ENCODE data around the gene LRRN4. TPM values are rescaled to one million over a fixed set of nuclear protein-coding genes. Genes with fewer than 3 reads are reported as not detected.

The LRRN4 gene
- total RNA-seq, 6 experiments from 2014 or later: 0.09 to 0.10 TPM; not detected in 4

- no peaks in the 10 kb centered on the region for H3K9me3 Mint-ChIP-seq
- TF ChIP-seq, protein P1, sequence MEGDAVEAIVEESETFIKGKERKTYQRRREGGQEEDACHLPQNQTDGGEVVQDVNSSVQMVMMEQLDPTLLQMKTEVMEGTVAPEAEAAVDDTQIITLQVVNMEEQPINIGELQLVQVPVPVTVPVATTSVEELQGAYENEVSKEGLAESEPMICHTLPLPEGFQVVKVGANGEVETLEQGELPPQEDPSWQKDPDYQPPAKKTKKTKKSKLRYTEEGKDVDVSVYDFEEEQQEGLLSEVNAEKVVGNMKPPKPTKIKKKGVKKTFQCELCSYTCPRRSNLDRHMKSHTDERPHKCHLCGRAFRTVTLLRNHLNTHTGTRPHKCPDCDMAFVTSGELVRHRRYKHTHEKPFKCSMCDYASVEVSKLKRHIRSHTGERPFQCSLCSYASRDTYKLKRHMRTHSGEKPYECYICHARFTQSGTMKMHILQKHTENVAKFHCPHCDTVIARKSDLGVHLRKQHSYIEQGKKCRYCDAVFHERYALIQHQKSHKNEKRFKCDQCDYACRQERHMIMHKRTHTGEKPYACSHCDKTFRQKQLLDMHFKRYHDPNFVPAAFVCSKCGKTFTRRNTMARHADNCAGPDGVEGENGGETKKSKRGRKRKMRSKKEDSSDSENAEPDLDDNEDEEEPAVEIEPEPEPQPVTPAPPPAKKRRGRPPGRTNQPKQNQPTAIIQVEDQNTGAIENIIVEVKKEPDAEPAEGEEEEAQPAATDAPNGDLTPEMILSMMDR (IDR thresholded peaks at IDR 0.05): no peak
Measured at GRCh38 chr20:6070829-6071695, 17.2 kb upstream of the LRRN4 start.

DNA sequence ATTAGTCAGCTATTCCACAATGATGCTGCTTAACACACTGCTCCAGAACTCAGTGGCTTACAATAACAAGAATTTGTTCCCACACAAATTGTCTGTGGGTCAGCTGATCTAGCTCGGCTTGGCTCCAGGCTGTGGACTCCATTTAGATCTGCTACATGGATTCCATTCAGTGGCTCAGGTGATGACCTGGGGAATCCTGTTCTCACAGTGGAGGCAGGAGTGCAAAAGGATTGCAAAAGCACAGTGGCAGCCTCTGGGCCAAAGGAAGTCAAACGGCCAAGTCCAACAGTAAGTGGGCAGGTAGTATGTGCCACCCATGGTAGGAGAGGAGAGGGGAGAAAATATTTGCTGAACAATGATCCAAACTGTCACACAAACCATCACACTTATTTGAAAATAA is 15.8 kb upstream of the LRRN4 start:
- peaks cover 5% of the 10 kb centered on the region; the same call in 1 of the 2 replicates for H3K36me3 Mint-ChIP-seq (ENCODE audit: low read depth)
- peaks cover 6% of the 10 kb centered on the region for H3K27me3 Mint-ChIP-seq (ENCODE audit: insufficient read depth)
- TF ChIP-seq, protein P1 (IDR thresholded peaks at IDR 0.05): no peak
- H3K4me1 Mint-ChIP-seq (ENCODE audit: low read depth): 0 out of 2 replicates have a peak, but pooled peaks cover 5% of the 10 kb centered on the region
- H3K27ac Mint-ChIP-seq: no peak overlapping the region
- no peak overlapping the region for H3K4me3 Mint-ChIP-seq
- DNase-seq: no peak
- H3K9me3 Mint-ChIP-seq: no peaks in the 10 kb centered on the region

More at GRCh38 chr20:6070829-6071695, 17.2 kb upstream of the LRRN4 start:
- no peak for DNase-seq
- H3K27ac Mint-ChIP-seq: no peak overlapping the region
- no peak overlapping the region for H3K4me3 Mint-ChIP-seq
- peaks cover 5% of the 10 kb centered on the region; the same call in 1 of the 2 replicates for H3K36me3 Mint-ChIP-seq (ENCODE audit: low read depth)
- peaks cover 5% of the 10 kb centered on the region for H3K27me3 Mint-ChIP-seq (ENCODE audit: insufficient read depth)
- H3K4me1 Mint-ChIP-seq (ENCODE audit: low read depth): 0 out of 2 replicates have a peak, but pooled peaks cover 5% of the 10 kb centered on the region

DNA sequence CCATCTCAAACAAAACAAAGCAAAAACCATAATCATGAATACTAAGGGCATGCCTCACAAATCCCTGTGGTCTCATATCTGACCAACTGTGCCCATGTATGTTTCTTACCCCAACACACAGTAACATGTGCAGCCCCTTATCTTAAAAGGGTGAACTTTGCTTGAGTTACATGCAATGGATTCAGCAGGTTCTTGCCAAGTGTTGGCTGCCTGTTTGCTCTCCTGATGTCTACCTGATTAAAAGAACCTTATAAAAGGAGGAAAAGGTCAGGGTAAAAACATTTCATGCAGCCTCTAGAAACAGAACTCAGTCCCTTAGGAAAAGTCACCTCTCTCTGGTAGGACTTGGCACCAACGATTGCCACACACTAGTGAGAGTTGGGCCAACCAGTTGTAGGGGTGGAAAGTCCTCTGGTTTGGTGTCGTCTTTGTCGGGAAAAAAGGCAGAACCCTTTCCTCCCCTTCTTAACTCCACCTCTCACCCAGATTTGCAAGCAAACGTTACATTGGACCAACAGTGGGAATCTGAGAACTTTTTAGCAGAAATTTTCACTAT is 14.0 kb upstream of the LRRN4 start:
- TF ChIP-seq, protein P1 (IDR thresholded peaks at IDR 0.05): no peak
- no peak for DNase-seq
- Mint-ChIP-seq H3K27me3 (ENCODE audit: insufficient read depth) (peaks cover 5% of the 10 kb centered on the region), H3K4me3 (no peak overlapping the region), H3K36me3 (ENCODE audit: low read depth) (no peaks in the 10 kb centered on the region), H3K4me1 (ENCODE audit: low read depth) (no peaks in the 10 kb centered on the region), H3K27ac (no peak overlapping the region), H3K9me3 (no peaks in the 10 kb centered on the region)

DNA sequence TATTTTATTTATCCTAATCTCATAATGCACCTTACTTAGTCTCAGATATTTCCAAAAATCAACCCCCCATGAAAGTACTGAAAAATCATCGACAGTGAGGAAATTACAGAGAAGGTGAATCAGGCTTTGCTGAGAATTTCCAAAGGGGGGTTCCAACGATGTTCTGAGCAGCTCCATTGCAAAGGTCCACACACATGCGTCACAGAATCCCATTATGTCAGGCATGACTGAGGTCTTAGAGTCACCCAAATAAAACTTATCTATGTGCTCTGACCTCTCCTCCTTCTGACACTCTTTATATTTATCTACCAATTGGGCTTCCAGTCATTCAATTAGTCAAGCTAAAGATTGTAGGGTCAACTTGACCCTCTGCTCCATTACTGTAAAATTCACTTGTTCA is 12.7 kb upstream of the LRRN4 start:
- Mint-ChIP-seq H3K4me3 (no peak overlapping the region), H3K4me1 (ENCODE audit: low read depth) (no peaks in the 10 kb centered on the region), H3K36me3 (ENCODE audit: low read depth) (no peaks in the 10 kb centered on the region), H3K27me3 (ENCODE audit: insufficient read depth) (peaks cover 7% of the 10 kb centered on the region), H3K9me3 (no peaks in the 10 kb centered on the region), H3K27ac (no peak overlapping the region)
- TF ChIP-seq, protein P1 (IDR thresholded peaks at IDR 0.05): no peak
- DNase-seq: no peak

GRCh38 chr20:6061544-6061943 is 7.7 kb upstream of the LRRN4 start:
- Mint-ChIP-seq H3K36me3 (ENCODE audit: low read depth) (no peaks in the 10 kb centered on the region), H3K27me3 (ENCODE audit: insufficient read depth) (peaks cover 16% of the 10 kb centered on the region), H3K4me1 (ENCODE audit: low read depth) (no peaks in the 10 kb centered on the region), H3K27ac (no peak overlapping the region), H3K9me3 (no peaks in the 10 kb centered on the region), H3K4me3 (no peak overlapping the region)
- DNase-seq: no peak
- TF ChIP-seq, protein P1 (IDR thresholded peaks at IDR 0.05): no peak

All from HFFc6 (cell line).